HG03066 (cell line): Measurements from ENCODE around the gene LRRC10.

Experiments used
- ATAC-seq: cut with Tn5 transposase; IDR thresholded peaks from one replicate; pipeline ENCODE4 v1.9.1; 2021; ENCODE audit warnings: low read depth; ENCODE audit not compliant: unreplicated experiment

Gene LRRC10

GRCh38 chr12:69610729-69611128 lies at the start of gene LRRC10:
TSS of gene LRRC10 (minus strand) at chr12:69610907. CDS start at chr12:69610838, 69 bp downstream.
- no peak for ATAC-seq

- no peak for ATAC-seq
Measured at GRCh38 chr12:69660164-69660863, 49.6 kb upstream of the LRRC10 start.

- no peak for ATAC-seq
Measured at GRCh38 chr12:69658203-69658602, 47.5 kb upstream of the LRRC10 start.

DNA sequence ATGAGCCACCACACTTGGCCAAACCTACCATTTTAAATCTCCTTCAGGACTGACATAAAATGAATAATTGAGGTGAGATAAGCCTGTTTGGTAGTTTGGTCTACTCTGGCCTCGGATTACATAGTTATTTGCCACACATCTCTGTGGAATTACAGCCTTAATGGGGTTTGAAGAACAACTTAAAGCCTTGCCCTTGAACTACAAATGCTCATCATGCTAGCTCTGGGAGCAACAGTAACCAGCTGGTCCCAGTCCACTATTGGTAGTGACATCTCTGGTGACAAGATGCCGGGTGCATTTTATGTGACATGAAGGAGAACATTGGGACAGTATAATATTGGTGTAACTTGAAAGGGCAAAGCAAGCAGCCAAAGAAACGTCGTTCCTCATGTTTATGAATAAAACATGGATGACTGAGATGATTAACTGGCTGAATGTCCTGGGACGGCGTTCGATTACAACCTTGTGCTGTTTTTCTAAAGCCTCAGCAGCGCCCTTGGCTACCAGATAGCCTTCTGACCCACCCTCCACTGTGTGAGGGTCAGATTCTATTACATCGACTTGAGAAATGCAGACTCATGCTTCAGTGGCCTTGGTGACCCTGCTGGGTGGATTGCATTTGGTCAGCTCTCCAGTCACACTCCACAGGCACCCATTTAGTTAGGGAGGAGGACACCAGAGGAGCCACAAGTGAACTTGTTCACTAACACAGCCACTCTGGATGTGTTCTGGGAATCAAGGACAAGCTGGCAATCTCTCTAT lies 46.9 kb upstream of the LRRC10 start:
- no peak for ATAC-seq

DNA sequence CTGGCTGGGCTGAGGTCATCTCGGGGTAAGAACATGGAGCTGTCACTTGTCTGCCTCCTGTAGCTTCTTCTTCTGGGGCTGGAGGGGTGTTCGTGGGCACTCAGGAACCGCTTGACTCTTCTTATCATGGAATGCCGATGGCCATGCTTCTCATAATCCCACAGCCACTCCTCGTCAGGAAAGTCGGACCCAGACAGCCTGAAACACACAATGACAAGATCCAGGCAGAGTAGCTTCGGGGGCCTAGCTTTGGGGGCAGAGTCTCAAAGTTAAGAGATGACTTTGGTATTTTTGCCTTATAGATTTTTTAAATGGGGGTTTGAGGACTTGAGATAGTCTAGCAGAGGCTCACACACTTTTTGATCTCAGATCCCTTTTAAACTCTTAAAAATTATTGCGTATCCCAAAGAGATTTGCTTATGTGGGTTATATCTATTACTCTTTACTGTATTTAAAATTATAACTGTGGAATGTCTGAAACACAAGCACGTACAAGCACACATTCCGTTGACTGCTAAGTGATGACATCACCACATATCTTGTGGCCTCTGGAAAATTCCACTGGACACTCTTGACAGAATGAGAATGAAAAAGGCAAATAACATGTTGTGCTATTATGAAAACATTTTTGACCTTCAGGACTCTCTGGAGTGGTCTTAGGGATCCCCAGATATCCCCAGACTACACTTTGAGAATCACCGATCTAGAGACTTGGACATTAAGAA lies 45.1 kb upstream of the LRRC10 start:
- no peak for ATAC-seq

GRCh38 chr12:69653703-69654102 lies 43.0 kb upstream of the LRRC10 start:
- no peak for ATAC-seq

DNA sequence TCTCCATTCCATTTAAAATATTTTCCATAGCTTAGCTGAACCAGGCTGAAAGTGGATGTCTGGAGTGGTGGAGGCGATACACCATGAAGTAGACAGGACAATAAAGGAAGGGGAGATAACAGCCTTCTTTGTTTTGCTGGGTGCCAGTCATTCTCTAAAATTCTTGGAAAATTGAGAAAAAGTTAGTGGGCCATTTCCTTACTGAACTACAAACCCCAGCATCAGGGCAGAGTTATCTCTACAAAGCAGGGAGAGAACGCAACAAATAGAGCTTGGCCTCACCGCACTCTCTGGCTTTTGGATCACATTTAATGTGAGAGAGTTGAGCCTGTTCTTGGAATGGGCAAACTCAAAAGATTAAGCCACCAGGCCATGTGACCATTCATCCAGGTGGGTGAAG lies 41.2 kb upstream of the LRRC10 start:
- ATAC-seq, result no peak

- ATAC-seq, result no peak
Measured at GRCh38 chr12:69649529-69649928, 38.8 kb upstream of the LRRC10 start.

DNA sequence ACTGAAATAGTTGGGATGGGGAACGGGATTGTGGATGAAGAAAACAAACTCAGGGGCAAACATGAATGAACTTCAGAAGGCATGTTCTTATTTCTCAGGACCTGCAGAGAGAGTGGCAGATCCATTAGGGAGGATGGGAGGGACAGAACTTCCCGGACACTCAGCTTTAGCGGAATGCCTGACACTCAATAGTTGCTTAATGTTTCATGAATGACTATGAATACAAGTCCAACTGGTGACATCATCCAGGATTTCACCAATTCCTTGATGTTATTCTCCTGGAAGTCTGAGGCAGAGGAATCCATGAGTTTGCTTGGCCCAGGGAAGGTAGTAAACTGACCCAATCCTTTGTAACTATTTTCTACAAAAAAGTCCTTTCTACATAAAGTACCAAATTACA lies 37.8 kb upstream of the LRRC10 start:
- ATAC-seq, result no peak

DNA sequence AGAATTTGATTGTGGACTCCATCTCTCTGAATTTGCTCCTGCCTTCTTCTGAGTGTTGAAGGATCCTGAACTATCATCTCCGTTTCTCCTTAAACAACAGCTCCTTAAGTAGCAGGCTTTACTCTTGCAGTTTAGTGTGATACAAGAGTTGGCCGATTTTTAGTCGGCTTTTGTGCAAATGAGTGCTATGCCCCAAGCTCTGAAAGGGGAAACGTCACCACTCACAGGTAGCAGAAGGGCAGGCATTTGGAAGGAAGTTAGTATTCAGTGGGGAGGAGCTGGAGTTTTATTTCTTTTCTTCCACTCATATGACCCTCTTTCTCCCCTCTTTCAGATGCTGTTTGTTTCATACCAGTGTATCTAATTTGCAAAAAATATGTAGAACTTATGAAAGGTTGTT lies 36.5 kb upstream of the LRRC10 start:
- ATAC-seq, result no peak

- ATAC-seq, result no peak
Measured at GRCh38 chr12:69645031-69645430, 34.3 kb upstream of the LRRC10 start.

DNA sequence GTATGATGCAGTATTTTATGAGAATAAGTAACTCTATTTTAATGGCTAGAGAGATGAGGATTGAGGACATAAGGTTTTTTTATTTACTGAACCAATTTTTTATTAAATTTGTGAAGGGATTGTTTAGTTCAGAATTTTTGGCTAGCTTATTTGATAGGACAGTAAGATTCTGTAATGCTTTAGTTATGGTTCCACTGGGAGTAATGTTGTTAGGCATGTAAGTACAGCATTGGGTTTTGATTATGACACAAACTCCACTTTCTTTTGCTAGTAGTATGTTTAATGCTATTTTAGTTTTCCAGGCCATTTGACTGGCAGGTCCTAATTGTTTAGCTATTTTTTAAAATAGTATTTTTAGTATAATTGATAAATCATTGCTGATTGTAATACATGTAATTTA lies 33.8 kb upstream of the LRRC10 start:
- ATAC-seq, result no peak

GRCh38 chr12:69642531-69642930 lies 31.8 kb upstream of the LRRC10 start:
- ATAC-seq, result no peak

DNA sequence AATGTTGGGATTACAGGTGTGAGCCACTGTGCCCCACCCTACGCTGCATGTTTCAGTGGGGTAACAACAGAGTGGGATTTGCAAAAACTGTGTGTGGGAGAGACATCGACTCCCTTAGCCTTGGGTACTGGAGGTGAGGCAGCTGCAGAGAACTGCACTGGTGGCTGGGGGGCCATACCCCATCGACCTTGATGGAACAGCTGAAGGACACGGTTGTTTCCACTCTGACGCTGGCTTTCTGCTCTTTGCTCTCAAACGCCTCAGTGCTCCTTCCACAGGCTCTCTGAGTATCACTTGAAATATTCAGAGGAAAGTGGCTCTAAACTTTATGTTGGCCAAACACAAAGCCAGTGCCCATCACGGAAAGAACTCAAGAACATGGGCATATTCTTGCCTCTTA lies 30.8 kb upstream of the LRRC10 start:
- ATAC-seq, result no peak

DNA sequence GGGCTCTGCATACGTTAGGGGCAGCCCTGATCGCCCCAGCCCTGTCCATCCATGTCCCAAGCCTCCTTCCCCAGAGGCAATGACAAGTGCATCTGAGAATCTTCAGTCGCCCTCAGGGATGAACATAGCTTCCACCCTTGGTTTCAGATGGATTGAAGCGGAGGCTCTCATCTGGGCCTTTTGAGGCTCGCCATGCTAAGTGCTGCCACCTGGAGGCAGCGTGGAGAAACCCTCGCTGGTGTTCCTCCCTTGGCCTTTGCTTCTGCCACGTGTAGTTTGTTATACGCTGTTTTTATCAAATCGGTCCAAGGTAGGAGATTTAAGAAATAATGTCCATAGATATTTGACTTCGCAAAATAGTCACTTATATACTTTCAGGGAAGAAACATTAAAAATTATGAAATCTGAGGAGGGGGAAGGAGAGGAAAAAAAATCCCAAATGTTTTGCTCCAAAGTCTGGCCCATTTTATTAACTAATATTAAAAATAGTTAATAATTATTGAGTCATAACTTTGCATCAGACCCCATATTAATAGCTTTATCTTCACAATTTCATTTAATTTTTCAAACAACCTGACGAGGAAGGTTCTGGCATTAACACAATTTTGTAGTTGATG lies 28.8 kb upstream of the LRRC10 start:
- ATAC-seq, result peak; percentile 74

DNA sequence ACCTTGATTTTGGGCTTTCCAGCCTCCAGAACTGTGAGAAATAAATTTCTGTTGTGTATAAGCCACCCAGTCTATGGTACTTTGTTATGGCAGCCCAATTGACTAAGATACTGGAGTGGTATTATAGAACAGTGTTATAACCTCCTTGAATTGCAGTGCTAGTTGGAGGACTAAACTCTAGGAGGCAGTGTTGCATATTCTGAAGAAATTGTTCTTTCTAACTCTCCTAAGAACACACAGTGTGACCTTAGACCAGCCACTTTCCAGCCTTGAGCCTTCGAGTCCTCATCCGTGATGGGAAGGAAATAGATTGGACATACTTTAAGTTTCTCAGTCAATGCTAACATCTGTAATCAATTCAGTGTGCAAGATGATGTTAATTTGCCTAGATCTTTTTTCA lies 22.4 kb upstream of the LRRC10 start:
- no peak for ATAC-seq

DNA sequence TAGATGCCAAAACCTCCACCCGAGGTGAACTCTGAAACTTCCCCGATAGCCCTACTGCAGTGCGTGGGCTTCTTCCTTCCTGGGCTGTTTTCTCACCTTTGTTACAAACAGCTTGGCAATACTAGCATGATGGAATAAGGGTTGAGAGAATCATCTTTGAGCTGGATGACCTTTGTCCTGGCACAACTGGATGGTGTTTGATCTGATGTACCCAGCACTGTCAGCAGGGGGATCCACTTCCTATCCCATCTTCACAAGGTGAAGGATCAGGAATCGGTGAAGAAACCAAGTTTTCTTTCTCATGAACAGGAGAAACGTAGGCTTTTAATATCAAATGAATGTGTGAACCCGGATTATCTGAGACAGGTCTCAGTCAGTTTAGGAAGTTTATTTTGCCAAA lies 19.5 kb upstream of the LRRC10 start:
- ATAC-seq, result no peak

GRCh38 chr12:69627501-69627900 lies 16.8 kb upstream of the LRRC10 start:
- ATAC-seq, result no peak

GRCh38 chr12:69623970-69624369 lies 13.3 kb upstream of the LRRC10 start:
- ATAC-seq, result no peak

GRCh38 chr12:69621551-69621950 lies 10.8 kb upstream of the LRRC10 start:
- ATAC-seq, result no peak

- no peak for ATAC-seq
Measured at GRCh38 chr12:69620921-69621320, 10.2 kb upstream of the LRRC10 start.
